ENCODE results near the gene CERS3.
"Not testable (repeated sequence)": the region's sequence is repeated elsewhere in the genome, so short reads cannot be mapped to it uniquely, and the experiment has no call there.

Gene CERS3

GRCh38 chr15:100464888-100465287 is 63.9 kb downstream of the CERS3 start:
- no peak for DNase-seq (ENCODE audit: low read depth)

GRCh38 chr15:100464256-100464655 is 64.5 kb downstream of the CERS3 start:
- DNase-seq (ENCODE audit: low read depth): no peak

- no peak for DNase-seq (ENCODE audit: low read depth)
Observed at GRCh38 chr15:100463515-100463914, 65.2 kb downstream of the CERS3 start.

DNA sequence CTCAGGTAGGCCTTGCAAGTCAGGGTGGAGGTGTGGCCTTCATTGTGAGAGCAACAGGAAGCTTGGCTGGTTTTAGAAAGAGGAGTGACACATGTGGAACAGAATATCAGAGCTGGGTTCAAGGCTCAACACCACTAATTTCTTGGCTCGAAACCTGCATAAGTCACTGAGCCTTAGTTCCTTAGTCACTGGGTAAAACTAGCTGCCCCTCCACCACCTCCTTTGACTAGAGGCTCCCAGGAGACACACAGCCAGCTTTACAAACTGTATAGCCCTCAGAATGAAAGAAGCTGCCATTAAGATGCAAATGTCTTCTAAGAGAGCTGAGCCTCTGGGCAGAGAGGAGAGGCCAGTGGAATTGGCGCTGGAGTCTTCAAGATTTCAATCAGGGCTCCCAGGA is 67.7 kb downstream of the CERS3 start:
- DNase-seq (ENCODE audit: low read depth): no peak

DNA sequence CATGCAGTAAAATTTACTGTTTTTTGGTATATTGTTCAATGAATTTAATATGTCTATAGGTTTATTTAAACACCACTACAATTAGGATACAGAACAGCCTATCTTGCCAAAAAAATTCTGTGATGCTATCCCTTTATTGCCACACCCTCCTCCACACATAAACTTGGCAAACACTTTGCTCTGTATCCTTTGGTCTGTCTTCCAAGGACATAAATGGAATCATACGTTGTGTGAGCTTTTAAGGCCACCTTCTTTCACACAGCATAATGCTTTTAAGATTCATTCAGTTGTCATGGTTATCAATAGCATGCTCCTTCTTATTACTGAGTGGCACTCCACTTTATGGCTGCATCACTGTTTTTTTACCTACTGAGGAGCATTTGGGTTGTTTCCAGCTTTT is 71.5 kb downstream of the CERS3 start:
- DNase-seq (ENCODE audit: low read depth): no peak

DNA sequence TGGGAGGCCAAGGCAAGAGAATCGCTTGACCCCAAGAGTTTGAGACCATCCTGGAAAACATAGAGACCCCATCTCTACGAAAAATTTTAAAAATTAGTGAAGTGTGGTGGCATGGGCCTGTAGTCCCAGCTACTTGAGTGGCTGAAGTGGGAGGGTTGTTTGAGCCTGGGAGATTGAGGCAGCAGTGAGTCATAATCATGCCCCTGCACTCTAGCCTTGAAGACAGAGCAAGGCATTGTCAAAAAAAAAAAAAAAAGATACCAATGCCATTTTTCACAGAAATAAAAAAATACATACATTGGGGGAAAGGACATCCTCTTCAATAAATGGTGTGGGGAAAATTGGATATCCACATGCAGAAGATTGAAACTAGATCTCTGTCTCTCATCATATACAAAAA is 74.6 kb downstream of the CERS3 start:
- no peak for DNase-seq (ENCODE audit: low read depth)

- DNase-seq (ENCODE audit: low read depth): no peak
Observed at GRCh38 chr15:100448481-100448880, 80.3 kb downstream of the CERS3 start.

GRCh38 chr15:100441063-100441462 is 87.7 kb downstream of the CERS3 start:
- not testable (repeated sequence) for DNase-seq (ENCODE audit: low read depth)

DNA sequence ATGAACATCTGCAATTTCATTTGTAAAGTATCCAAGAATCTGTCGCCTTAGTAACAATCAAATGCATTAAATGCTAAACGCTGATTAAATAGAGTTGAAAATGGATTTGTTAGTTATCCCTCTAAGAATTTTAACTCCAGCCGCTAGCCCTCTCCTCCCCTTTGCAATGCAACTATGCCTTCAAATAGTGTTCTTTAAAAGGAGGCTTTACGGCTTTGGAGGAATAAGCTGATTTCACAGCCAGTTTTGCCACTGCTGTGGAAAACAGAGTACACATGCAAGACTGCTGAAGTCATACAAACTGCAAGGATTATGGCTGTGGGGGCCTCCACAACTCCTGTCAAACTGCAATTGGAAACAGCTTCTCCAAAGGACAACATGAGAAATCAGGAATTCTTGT is 89.2 kb downstream of the CERS3 start:
- no peak for DNase-seq (ENCODE audit: low read depth)

- no peak for DNase-seq (ENCODE audit: low read depth)
Observed at GRCh38 chr15:100438570-100438969, 90.2 kb downstream of the CERS3 start.

DNA sequence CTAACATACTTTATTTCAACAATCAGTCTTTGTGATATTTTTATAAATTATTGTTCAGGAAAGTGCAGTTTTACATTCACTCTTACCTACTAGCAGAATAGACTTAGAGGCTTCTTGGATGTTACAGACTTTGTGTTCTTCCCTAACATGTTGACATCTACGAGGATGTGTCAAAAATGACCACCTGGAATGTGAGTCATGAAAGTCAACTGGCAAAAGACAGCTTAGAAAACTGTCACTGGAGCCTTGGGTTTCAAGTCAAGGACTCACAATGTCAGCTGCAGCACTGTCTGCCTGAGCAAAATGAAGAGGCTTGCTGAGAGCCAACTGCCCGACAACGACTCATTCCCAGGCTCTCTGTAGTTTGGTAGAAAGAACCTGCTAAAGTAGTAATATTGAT is 91.5 kb downstream of the CERS3 start:
- no peak for DNase-seq (ENCODE audit: low read depth)

GRCh38 chr15:100434561-100434960 is 94.2 kb downstream of the CERS3 start:
- no peak for DNase-seq (ENCODE audit: low read depth)

DNA sequence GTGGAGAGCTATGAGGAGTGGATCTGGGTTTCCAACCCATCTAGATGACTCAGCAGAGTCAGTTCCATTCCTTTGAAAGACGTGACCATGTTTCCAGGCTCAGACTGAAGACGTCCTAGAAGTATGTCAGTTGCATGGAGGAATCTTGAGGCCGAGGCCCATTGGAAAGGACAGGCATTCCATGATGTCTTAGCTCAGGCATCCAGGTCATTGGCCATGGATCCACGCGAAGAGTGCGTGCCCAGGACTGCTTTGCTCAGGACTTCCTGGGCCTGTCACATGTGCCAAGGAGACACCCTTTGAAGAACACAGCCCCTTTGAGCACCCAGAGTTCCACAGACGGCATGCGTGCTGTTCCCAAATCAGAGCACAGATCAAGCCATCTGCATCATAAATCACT is 94.7 kb downstream of the CERS3 start:
- no peak for DNase-seq (ENCODE audit: low read depth)

- no peak for DNase-seq (ENCODE audit: low read depth)
Observed at GRCh38 chr15:100433304-100433703, 95.4 kb downstream of the CERS3 start.

GRCh38 chr15:100430411-100430810 is 98.3 kb downstream of the CERS3 start:
- no peak for DNase-seq (ENCODE audit: low read depth)

DNA sequence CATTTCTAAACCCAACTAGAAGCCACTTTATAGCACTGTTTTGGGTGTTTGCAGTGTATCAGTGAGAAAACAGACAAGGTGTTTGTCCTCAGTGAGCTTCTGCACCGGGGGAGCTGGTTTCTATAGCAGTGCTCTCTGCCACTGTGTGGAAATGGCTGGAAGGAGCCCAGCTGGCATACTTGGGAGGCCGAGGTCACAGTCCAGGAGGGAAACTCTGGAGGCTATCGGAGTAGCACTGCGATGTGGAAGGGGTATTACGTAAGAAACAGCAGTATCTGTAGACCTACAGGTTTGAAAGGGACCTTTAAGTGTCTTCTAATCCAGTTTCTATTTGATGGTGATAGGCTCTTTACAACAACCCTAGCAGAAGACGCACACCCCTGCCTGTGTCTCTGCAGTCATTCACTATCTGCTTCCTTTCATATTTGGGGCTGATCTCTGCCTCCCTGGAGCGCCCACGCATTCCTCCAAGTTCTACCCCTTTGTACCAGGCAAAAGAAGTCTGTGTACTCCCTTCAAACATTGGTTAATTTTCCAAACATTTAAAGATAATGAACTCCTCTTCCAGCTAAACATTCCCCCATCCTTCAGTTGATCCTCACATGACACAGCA is 99.5 kb downstream of the CERS3 start:
- no peak for DNase-seq (ENCODE audit: low read depth)

GRCh38 chr15:100426937-100427336 is 101.8 kb downstream of the CERS3 start:
- DNase-seq (ENCODE audit: low read depth): no peak

DNA sequence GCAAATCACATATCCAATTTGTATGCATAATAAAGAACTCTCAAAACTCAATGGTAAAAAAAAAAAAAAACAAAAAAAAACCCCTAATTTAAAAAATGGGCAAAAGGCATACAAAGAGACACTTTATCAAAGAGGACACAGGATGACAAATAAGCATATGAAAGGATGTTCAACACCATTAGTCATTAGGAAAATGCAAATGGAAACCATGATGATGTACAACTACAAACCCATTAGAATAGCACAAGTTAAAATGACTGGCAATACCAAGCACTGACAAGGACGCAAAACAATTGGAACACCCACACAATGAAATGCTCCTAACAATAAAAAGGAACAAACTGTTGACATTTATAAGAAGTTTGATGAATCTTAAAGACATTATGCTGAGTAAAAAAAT is 123.6 kb downstream of the CERS3 start:
- no peak for DNase-seq (ENCODE audit: low read depth)

DNA sequence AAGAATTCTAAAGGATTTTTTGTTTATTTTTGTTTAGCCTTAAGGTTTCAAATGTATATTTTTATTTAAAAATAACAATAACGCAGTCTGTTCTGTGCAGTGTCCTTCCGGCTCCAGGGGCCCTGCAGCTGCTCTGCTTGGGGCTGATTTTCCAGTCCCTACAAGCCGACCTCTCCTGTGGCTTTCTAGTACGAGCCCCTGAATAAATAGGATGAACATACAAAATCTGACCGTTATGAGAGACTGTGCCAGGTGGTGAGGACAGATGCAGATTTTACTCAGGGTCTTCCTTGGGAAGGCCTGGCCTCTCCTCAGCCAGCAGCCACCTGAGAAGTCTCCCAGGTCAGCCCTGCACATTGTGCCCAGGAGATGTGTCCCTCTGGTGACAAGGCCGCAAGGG is 127.8 kb downstream of the CERS3 start:
- DNase-seq (ENCODE audit: low read depth): no peak

DNA sequence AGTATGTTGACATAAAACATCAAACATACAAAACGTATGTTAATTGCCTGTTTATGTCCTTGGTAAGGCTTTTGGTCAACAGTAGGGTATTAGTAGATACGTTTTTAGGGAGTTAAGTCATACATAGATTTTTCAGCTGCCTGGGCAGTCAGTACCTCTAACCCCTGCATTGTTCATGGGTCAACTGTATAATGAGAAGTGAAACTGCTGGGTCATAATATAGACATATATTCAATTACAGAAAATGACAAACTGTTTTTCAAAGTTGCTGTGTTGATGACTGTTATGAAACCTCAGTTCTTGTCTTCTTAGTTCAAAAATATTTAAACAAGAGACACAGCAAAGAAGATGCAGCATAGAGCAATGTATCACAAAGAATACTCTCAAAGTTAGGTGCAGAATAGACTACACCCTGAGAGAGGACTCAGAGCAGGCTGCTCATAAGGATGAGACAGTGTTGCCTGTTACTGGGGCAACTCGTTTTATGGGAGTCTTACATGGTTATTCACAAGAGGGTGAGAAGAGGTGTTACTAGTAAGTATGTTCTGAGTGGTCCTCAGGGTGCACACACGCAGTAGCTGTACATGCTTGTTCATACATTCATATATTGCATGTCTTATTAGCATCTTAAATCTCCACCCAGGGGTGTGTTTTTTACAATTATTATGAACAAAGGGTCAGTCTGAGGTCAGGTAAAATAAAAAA is 133.9 kb downstream of the CERS3 start:
- DNase-seq (ENCODE audit: low read depth): no peak

- DNase-seq (ENCODE audit: low read depth): no peak
Observed at GRCh38 chr15:100393008-100393407, 135.7 kb downstream of the CERS3 start.

DNA sequence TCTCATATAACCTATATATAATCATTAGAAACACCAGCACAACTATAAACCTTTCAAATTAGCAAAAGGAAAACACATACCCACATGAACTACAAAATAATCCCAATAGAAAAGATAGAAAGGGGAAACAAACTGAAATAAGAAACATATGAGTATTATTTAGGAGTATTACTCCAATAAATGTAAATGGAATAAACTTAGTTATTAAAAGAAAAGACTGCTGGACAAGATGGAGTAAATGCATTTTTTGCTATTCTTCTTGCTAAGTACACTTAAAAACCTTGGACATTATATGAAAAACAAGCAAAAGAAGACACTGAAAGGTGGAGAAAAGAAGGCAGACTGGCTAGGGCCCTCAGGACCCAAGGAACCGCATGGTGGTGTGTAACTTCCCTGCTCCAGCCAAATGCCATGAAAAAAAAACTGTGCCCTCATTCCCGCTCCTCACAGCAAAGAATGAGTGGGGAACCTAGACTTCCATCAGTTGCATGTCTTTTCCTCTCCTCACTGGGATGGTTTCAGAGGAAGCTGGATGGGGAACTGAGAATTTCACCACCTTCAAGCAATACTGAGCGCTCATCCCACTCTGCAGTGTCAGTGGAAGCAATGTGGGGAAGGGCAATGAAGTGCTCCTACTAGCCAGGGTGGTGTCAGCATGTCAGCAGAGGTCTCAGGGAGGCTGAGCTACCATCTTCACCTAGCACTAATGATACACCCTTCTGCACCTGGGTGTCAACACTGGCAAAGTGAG is 143.3 kb downstream of the CERS3 start:
- DNase-seq (ENCODE audit: low read depth): no peak

- DNase-seq (ENCODE audit: low read depth): no peak
Observed at GRCh38 chr15:100384108-100384410, 144.7 kb downstream of the CERS3 start.
